HG03571 (cell line): ENCODE measurements around the gene PMCH.
A peak's percentile ranks its signal among the peaks of the same experiment; 100 is the strongest.
"Not testable (repeated sequence)": the region's sequence is repeated elsewhere in the genome, so short reads cannot be mapped to it uniquely, and the experiment has no call there.

Experiments
- ATAC-seq: cut with Tn5 transposase; IDR thresholded peaks from one replicate; pipeline ENCODE4 v1.9.1; 2021; ENCODE audit not compliant: unreplicated experiment

The PMCH gene

GRCh38 chr12:102197789-102198188 lies at the start of gene PMCH:
PMCH (minus strand) TSS chr12:102197833; CDS start chr12:102197770, 63 bp downstream.
- peak; percentile 56 for ATAC-seq

- not testable (repeated sequence) for ATAC-seq
These were observed 43.2 kb upstream of the PMCH start for GRCh38 chr12:102240859-102241258.

- ATAC-seq = no peak
These were observed 37.0 kb upstream of the PMCH start for GRCh38 chr12:102234599-102234998.

GRCh38 chr12:102232446-102232845 lies 34.8 kb upstream of the PMCH start:
- no peak for ATAC-seq

- no peak for ATAC-seq
These were observed 34.4 kb upstream of the PMCH start for GRCh38 chr12:102232036-102232435.

GRCh38 chr12:102227954-102228353 lies 30.3 kb upstream of the PMCH start:
- no peak for ATAC-seq

GRCh38 chr12:102220736-102221135 lies 23.1 kb upstream of the PMCH start:
- no peak for ATAC-seq

- ATAC-seq = no peak
These were observed 18.5 kb upstream of the PMCH start for GRCh38 chr12:102215992-102216691.

GRCh38 chr12:102204025-102204424 lies 6.4 kb upstream of the PMCH start:
- ATAC-seq = no peak

- ATAC-seq = no peak
These were observed 4.9 kb upstream of the PMCH start for GRCh38 chr12:102202556-102202955.

GRCh38 chr12:102201436-102202061 lies 3.9 kb upstream of the PMCH start:
- ATAC-seq = no peak

GRCh38 chr12:102195826-102196225 lies 1.8 kb downstream of the PMCH start:
- ATAC-seq = no peak

- no peak for ATAC-seq
These were observed 15.0 kb downstream of the PMCH start for GRCh38 chr12:102182635-102183034.

GRCh38 chr12:102174761-102175160 lies 22.9 kb downstream of the PMCH start:
- ATAC-seq = no peak

- no peak for ATAC-seq
These were observed 23.5 kb downstream of the PMCH start for GRCh38 chr12:102174117-102174516.

- ATAC-seq = no peak
These were observed 25.2 kb downstream of the PMCH start for GRCh38 chr12:102172436-102172835.

GRCh38 chr12:102171951-102172350 lies 25.7 kb downstream of the PMCH start:
- ATAC-seq = no peak

- ATAC-seq = no peak
These were observed 27.6 kb downstream of the PMCH start for GRCh38 chr12:102169922-102170621.

- ATAC-seq = peak; percentile 62
These were observed 29.6 kb downstream of the PMCH start for GRCh38 chr12:102167821-102168604.

GRCh38 chr12:102163383-102163782 lies 34.2 kb downstream of the PMCH start:
- no peak for ATAC-seq

- ATAC-seq = not testable (repeated sequence)
These were observed 42.4 kb downstream of the PMCH start for GRCh38 chr12:102155206-102155605.
